ENCODE data around the gene KCNJ15. TPM values are rescaled to one million over a fixed set of nuclear protein-coding genes. Genes with fewer than 3 reads are reported as not detected.
A peak's percentile ranks its signal among the peaks of the same experiment; 100 is the strongest.

KCNJ15 gene
- total RNA-seq, 4 donors from 2014 or later: 4.6 to 9.2 (median 6.5) TPM

DNA sequence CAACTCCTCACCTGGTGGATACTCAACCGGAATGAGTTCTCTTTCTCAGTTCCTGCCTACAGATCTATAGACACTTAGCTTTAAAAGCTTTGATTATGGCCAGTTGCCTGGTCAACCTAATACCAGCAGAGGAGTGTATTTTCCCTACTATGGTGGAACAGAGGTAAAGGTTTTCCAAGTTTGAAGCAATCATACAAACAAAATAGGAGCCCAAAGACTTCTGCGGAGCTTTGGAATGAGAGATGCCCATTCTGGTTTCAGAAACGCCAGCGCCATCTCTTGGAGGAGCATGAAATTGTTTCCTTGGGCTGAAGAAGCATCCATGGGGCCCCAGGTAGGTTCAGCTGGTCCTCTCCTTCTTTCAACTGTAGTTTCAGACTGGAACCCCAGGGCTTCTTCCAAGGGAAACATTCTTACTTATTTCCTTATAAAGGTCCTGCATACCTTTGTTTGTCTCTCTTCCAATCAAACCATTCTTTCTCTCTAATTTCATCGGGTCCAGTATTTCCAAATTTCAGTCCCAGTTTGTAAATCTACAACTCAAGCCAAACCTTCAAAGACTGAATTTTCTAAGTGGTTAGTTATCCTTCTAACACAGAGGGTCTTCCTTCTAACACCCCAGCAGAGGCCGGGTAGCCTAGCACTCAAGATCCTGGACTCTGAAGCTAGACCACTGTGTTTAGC is 95.9 kb downstream of the KCNJ15 start:
- H3K27me3 ChIP-seq: no peaks in the 10 kb centered on the region
- peaks cover 13% of the 10 kb centered on the region for H3K4me1 ChIP-seq
- peak overlapping the region; percentile 5 for H3K4me3 ChIP-seq
- peak in 1 of 2 donors; percentile 79 for DNase-seq (ENCODE audit: low spot score in 2 of 2)
- WGBS: 42% methylated on average over 6 of the region's 6 CpGs
- no peak overlapping the region for H3K27ac ChIP-seq
- H3K9me3 ChIP-seq: no peaks in the 10 kb centered on the region
- no peaks in the 10 kb centered on the region for H3K36me3 ChIP-seq
- TF ChIP-seq POLR2AphosphoS5 (IDR thresholded peaks at IDR 0.05): no peak
- TF ChIP-seq, protein P1, sequence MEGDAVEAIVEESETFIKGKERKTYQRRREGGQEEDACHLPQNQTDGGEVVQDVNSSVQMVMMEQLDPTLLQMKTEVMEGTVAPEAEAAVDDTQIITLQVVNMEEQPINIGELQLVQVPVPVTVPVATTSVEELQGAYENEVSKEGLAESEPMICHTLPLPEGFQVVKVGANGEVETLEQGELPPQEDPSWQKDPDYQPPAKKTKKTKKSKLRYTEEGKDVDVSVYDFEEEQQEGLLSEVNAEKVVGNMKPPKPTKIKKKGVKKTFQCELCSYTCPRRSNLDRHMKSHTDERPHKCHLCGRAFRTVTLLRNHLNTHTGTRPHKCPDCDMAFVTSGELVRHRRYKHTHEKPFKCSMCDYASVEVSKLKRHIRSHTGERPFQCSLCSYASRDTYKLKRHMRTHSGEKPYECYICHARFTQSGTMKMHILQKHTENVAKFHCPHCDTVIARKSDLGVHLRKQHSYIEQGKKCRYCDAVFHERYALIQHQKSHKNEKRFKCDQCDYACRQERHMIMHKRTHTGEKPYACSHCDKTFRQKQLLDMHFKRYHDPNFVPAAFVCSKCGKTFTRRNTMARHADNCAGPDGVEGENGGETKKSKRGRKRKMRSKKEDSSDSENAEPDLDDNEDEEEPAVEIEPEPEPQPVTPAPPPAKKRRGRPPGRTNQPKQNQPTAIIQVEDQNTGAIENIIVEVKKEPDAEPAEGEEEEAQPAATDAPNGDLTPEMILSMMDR (IDR thresholded peaks at IDR 0.05): peak; percentile 70 to 80
- TF ChIP-seq EP300 (IDR thresholded peaks at IDR 0.05): no peak
- no peak for TF ChIP-seq POLR2A (IDR thresholded peaks at IDR 0.05)

DNA sequence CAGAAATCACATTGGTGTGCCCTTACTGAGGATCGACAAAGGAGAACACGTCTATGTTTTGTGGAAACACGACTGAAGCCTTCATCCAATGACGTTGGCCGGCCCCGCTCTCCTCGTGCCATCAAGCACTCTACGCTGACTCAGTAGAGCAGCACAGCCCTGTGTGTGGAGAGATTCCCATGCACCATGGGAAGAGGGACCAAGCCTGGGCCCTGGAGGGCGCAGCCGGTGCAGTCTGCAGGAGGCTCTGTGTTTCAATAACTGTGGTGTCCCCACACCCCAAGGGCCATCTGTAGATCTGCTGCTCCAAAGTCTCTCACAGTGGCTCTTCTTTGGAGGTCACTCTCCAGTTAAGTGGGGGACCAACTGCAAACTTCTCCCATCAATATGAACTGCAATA is 97.4 kb downstream of the KCNJ15 start:
- no peaks in the 10 kb centered on the region for H3K9me3 ChIP-seq
- H3K27ac ChIP-seq: no peak overlapping the region
- H3K4me3 ChIP-seq: no peak overlapping the region
- WGBS: 92% methylated on average over 8 of the region's 10 CpGs
- no peaks in the 10 kb centered on the region for H3K36me3 ChIP-seq
- TF ChIP-seq EP300 (IDR thresholded peaks at IDR 0.05): no peak
- TF ChIP-seq, protein P1 (IDR thresholded peaks at IDR 0.05): no peak
- TF ChIP-seq POLR2A (IDR thresholded peaks at IDR 0.05): no peak
- no peak for TF ChIP-seq POLR2AphosphoS5 (IDR thresholded peaks at IDR 0.05)
- peaks cover 13% of the 10 kb centered on the region for H3K4me1 ChIP-seq
- DNase-seq (ENCODE audit: low spot score in 2 of 2): no peak
- peaks cover 4% of the 10 kb centered on the region for H3K27me3 ChIP-seq

DNA sequence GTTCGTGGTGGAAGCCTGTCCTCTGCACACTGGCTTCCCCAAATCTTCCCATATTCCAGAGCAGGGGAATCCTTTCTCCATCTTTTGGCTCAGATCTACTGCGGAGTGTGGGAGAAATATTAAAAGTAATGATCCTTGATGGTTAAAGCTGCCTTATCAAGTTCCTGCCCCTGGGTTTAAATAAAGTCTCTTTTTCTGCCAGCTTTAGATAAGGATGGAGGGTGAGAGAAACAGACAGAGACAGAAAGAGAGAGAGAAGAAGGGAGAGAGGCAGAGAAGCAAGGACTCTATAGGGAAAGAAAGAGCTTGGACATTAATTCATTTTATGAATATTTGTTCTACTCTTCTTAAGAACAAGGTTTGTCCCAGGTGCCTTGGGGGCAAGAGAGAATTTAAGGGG is 98.0 kb downstream of the KCNJ15 start:
- Histone ChIP-seq H3K27ac (no peak overlapping the region), H3K4me1 (peaks cover 13% of the 10 kb centered on the region), H3K27me3 (peaks cover 6% of the 10 kb centered on the region), H3K9me3 (no peaks in the 10 kb centered on the region), H3K4me3 (no peak overlapping the region), H3K36me3 (no peaks in the 10 kb centered on the region)
- WGBS: 78% methylated on average over 2 of the region's 2 CpGs
- no peak for DNase-seq (ENCODE audit: low spot score in 2 of 2)
- TF ChIP-seq EP300 (IDR thresholded peaks at IDR 0.05): no peak
- TF ChIP-seq, protein P1 (IDR thresholded peaks at IDR 0.05): no peak
- TF ChIP-seq POLR2A (IDR thresholded peaks at IDR 0.05): no peak
- TF ChIP-seq POLR2AphosphoS5 (IDR thresholded peaks at IDR 0.05): no peak

DNA sequence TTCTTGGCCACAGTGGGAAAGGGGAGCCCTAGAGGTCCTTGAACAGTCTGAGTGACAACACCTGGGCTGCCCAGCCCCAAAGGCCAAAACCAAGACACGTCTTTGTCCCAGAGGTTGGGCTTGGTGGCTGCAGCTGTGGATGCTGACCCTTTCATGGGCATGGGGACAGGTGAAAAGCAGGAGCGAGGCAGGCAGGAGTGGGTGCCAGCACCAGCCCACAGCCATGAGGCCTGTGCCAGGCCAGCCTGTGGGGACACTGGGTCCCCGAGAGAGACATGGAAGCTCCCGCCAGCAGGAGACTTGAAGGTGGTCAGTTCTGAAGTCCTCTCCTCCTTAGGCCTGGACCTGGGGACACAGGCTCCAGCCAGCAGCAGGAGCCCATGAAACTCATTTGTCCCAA is 98.6 kb downstream of the KCNJ15 start:
- no peak for DNase-seq (ENCODE audit: low spot score in 2 of 2)
- Histone ChIP-seq H3K4me3 (no peak overlapping the region), H3K36me3 (no peaks in the 10 kb centered on the region), H3K4me1 (peaks cover 13% of the 10 kb centered on the region), H3K9me3 (no peaks in the 10 kb centered on the region), H3K27ac (no peak overlapping the region), H3K27me3 (peaks cover 8% of the 10 kb centered on the region)
- 92% methylated on average over 2 of the region's 4 CpGs for WGBS
- TF ChIP-seq EP300 (IDR thresholded peaks at IDR 0.05): no peak
- TF ChIP-seq, protein P1 (IDR thresholded peaks at IDR 0.05): no peak
- TF ChIP-seq POLR2A (IDR thresholded peaks at IDR 0.05): no peak
- no peak for TF ChIP-seq POLR2AphosphoS5 (IDR thresholded peaks at IDR 0.05)

GRCh38 chr21:38355992-38356781 is 99.4 kb downstream of the KCNJ15 start:
- Histone ChIP-seq H3K27ac (no peak overlapping the region), H3K27me3 (peaks cover 8% of the 10 kb centered on the region), H3K9me3 (no peaks in the 10 kb centered on the region), H3K36me3 (no peaks in the 10 kb centered on the region), H3K4me3 (no peak overlapping the region), H3K4me1 (peaks cover 13% of the 10 kb centered on the region)
- DNase-seq (ENCODE audit: low spot score in 2 of 2): peak; percentile 85 to 87
- 11% methylated on average over 20 of the region's 20 CpGs for WGBS
- TF ChIP-seq EP300 (IDR thresholded peaks at IDR 0.05) (no peak), POLR2AphosphoS5 (IDR thresholded peaks at IDR 0.05) (no peak), POLR2A (IDR thresholded peaks at IDR 0.05) (no peak)
- TF ChIP-seq, protein P1 (IDR thresholded peaks at IDR 0.05): peak; percentile 75 to 97
